GM19397 (cell line): ENCODE results near the gene DIS3L2.

ENCODE experiments used
- ATAC-seq: cut with Tn5 transposase; IDR thresholded peaks from one replicate; pipeline ENCODE4 v1.9.1; 2021; ENCODE audit warnings: mild to moderate bottlenecking, moderate library complexity; ENCODE audit not compliant: unreplicated experiment

The DIS3L2 gene

GRCh38 chr2:232049350-232049749 lies 87.8 kb downstream of the DIS3L2 start:
- no peak for ATAC-seq

- ATAC-seq: no peak
These were observed 91.1 kb downstream of the DIS3L2 start for GRCh38 chr2:232052591-232052990.

- ATAC-seq: no peak
These were observed 92.3 kb downstream of the DIS3L2 start for GRCh38 chr2:232053777-232054176.

- no peak for ATAC-seq
These were observed 96.8 kb downstream of the DIS3L2 start for GRCh38 chr2:232058063-232058877.

GRCh38 chr2:232058931-232059330 lies 97.4 kb downstream of the DIS3L2 start:
- no peak for ATAC-seq

- no peak for ATAC-seq
These were observed 99.8 kb downstream of the DIS3L2 start for GRCh38 chr2:232061265-232061664.

GRCh38 chr2:232073026-232073425 lies 111.5 kb downstream of the DIS3L2 start:
- ATAC-seq: no peak

- ATAC-seq: no peak
These were observed 112.2 kb downstream of the DIS3L2 start for GRCh38 chr2:232073699-232074098.

GRCh38 chr2:232075080-232075479 lies 113.6 kb downstream of the DIS3L2 start:
- ATAC-seq: no peak

- ATAC-seq: no peak
These were observed 114.3 kb downstream of the DIS3L2 start for GRCh38 chr2:232075859-232076258.

- ATAC-seq: no peak
These were observed 114.8 kb downstream of the DIS3L2 start for GRCh38 chr2:232076272-232076671.

GRCh38 chr2:232076736-232077135 lies 115.2 kb downstream of the DIS3L2 start:
- ATAC-seq: no peak

GRCh38 chr2:232085164-232085563 lies 123.7 kb downstream of the DIS3L2 start:
- no peak for ATAC-seq

- ATAC-seq: no peak
These were observed 124.4 kb downstream of the DIS3L2 start for GRCh38 chr2:232085826-232086425.

GRCh38 chr2:232088771-232089170 lies 127.3 kb downstream of the DIS3L2 start:
- no peak for ATAC-seq

GRCh38 chr2:232094201-232094600 lies 132.7 kb downstream of the DIS3L2 start:
- ATAC-seq: no peak

- no peak for ATAC-seq
These were observed 133.4 kb downstream of the DIS3L2 start for GRCh38 chr2:232094883-232095282.

- no peak for ATAC-seq
These were observed 135.7 kb downstream of the DIS3L2 start for GRCh38 chr2:232097260-232097659.

GRCh38 chr2:232097758-232098157 lies 136.2 kb downstream of the DIS3L2 start:
- ATAC-seq: no peak

- no peak for ATAC-seq
These were observed 140.9 kb downstream of the DIS3L2 start for GRCh38 chr2:232102380-232102779.

GRCh38 chr2:232103140-232103737 lies 141.7 kb downstream of the DIS3L2 start:
- ATAC-seq: no peak

GRCh38 chr2:232104076-232104646 lies 142.6 kb downstream of the DIS3L2 start:
- ATAC-seq: no peak
